HG03103 (cell line): ENCODE results near the gene TMEM150C.

Experiments used
- ATAC-seq: cut with Tn5 transposase; IDR thresholded peaks from one replicate; pipeline ENCODE4 v1.9.1; 2021; ENCODE audit warnings: low read depth; ENCODE audit not compliant: unreplicated experiment

Gene TMEM150C

GRCh38 chr4:82561786-82562563, at the start of gene TMEM150C:
TMEM150C (minus strand) TSS chr4:82561988; CDS start chr4:82504657, 57,331 bp downstream.
- no peak for ATAC-seq

GRCh38 chr4:82611527-82611926, 49.7 kb upstream of the TMEM150C start:
- ATAC-seq: no peak

- no peak for ATAC-seq
Observed at GRCh38 chr4:82610041-82610440, 48.3 kb upstream of the TMEM150C start.

GRCh38 chr4:82606622-82607021, 44.8 kb upstream of the TMEM150C start:
- ATAC-seq: no peak

DNA sequence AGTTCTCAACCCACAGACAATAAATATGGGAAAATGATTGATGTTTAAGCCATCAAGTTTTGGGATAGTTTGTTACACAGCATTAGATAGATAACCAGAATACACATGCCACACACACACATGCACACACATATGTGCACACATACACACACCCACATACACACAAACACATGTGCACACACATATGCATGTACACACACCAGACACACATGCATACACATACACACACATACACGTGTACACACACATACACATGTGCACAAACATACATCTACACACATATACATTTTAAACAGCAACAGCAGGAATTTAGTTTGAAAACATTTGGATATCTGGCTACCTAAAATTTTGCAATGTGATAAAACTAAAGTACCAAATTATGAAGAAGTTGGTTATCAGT, 42.7 kb upstream of the TMEM150C start:
- ATAC-seq: no peak

DNA sequence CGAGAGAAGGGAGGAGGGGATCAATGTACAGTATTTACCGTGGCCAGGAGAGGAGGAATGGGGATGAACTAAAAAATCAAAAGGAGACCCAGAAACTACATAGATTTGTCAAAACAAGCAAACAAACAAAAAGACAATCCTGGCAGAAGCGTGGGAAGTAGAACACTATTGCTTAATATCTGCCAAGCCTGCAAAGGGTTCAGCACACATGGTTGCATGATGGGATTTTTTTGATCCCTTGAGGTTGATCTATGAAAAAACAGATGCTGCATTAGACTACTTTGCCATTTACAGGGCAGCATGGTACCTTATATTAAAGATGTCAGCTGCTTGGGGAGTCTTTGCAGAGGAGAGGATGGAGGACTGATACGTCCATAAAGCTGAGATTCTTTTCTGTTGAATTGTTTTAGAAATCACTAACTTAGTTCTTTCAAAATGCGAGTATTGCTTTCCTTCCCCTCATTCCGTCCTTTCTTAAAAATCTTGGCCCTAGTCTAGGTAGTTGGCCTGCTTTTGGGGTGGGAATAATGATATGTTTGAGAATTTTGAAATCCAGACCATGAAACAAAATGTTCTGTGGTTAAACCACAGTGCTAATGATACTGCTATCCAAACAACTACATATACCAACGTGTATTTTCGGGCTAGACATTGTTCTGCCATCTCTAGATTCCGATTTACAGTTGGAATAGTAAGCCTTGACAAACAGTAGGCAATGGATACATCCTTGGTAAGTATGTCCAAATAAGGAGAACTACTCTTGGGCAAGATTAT, 39.6 kb upstream of the TMEM150C start:
- ATAC-seq: no peak

- ATAC-seq: no peak
Observed at GRCh38 chr4:82599336-82599735, 37.5 kb upstream of the TMEM150C start.

GRCh38 chr4:82594456-82594855, 32.7 kb upstream of the TMEM150C start:
- no peak for ATAC-seq

- no peak for ATAC-seq
Observed at GRCh38 chr4:82593411-82593810, 31.6 kb upstream of the TMEM150C start.

DNA sequence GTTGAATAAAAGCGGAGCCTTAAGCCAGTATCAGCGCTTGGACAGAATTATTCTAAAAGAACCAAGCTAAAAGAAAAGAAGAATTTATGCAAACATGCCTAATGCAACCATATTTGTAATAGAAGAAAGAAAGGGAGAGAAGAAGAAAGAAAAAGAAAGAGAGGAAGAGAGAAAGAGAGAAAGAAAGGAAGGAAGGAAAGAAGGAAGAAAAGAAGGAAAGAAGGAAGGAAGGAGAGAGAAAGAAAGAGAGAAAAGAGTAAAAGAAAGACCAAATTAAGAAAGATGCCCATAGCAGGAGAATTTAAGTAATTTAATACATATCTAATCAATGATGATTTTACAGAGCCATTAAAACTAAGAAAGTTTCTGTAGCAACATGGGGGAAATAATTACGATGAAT, 30.9 kb upstream of the TMEM150C start:
- ATAC-seq: no peak

DNA sequence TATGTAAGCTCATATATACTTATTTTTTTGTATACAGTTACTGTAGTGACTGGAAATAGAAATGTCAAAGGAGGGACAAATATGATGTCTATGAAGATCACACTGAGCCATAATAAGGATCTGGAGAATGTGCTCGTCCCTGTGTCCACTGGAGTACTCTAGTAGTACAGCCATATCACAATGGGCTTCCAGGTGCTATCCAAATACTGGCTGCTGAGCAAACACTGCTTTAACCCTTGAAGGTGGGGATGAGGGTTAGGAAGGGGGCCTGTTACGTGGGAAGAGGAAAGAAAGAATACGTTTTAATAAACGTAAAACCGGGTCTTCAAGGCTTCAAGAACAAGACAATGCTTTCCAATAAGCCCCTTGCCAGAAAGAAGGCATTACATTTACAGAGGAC, 29.8 kb upstream of the TMEM150C start:
- ATAC-seq: no peak

- no peak for ATAC-seq
Observed at GRCh38 chr4:82589756-82590155, 28.0 kb upstream of the TMEM150C start.

DNA sequence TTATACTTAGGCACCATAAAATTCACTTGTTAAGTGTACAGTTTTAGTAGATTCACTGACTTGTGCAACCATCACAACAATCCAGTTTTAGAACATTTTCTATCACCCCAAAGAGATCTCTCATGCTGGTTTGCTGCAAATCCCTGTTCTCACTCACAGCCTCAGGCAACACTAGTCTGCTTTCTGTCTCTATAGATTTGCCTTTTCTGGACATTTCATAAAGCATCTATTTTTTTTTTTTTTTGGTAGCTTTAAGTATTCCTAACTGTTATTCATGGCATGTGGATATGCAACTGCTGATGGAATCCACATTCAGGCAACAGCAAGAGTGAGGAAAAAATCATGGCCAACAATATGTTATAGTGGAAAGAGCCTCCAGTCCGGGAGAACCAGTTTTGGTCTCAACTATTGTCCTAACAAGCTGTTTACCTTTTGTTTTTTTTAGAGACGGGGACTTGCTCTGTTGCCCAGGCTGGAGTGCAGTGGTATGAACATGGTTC, 27.0 kb upstream of the TMEM150C start:
- no peak for ATAC-seq

DNA sequence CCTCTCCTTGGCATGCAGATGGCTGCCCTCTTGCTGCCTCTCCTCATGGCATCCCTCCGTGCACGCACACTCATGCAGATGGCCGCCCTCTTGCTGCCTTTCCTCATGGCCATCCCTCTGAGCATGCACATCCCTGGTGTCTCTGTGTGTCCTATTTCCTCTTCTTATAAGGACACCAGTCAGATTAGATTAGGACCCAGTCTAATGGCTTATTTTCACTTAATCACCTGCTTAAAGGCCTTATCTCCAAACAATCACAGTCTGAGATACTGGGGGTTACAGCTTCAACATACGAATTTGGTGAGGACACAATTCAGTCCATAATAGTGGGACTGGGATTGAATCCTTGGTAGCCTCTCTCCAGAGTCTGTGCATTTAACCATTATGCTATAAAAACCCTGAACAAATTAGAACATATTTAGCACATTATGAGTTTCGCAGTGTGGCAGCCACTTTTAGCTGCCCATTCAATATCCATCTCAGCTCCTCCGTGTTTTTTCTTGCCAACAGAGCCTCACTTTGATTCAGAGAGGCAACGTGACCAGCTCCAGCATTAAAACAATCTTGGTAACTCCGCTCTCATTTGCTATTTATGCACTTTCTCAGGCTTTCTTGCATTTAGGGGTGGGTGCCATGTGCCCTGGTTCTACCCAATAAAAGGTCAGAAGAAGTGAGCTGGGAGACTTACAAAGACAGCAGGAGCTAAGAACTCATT, 26.2 kb upstream of the TMEM150C start:
- ATAC-seq: no peak

DNA sequence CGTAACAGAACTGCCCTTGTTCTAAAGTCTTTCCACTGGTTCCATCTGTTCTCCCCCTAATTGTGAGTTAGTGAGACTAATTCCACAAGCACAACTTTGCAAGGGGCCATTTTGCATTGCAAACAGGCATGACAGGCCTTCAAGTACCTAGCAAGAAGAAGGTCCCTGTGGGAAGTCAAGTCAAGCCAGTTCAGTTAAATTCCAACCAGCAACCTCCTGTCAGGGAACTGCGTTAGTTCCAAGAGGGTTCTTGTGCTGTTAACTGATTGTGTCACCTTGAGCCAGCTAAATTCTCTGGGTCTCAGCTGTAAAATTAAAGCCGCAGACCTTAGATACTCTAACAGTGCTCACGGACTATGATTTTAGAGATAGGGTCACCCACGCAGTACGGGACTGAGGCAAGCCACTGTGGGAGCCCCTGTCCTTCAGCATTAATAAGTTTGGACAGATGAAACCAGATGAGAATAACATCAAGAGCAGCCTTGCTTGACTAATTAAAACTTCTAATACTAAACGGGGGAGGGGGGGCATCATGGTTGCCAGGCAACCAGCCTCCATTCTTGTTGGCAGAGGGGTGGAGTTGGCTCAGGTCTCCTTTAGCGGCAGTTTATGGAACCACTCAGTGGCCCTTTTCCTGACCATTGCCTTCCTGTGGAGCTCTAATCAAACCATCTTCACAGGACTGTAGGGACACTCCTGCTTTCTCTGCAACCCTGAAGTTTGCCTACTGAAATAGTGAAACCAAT, 24.1 kb upstream of the TMEM150C start:
- ATAC-seq: no peak

DNA sequence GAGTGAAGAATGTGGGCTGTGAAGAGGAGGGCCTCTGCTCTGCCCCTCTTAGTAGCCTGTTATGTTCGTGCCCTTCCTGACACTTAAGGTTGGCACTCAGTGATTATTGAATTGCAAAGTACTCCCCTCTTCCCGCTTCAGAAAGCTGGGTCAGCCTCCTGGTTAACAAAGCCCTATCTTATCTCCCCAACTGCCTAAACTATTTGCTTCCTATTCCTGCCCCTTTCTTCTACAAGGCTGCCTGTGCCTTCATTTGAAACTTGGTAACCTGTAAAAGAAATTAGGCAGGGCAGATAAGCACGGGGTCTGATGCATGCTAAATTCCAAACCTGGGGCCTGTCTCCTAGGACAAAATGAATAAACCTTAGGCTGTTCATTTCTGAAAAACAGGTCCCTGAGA, 23.1 kb upstream of the TMEM150C start:
- no peak for ATAC-seq

GRCh38 chr4:82583897-82584587, 22.3 kb upstream of the TMEM150C start:
- no peak for ATAC-seq

GRCh38 chr4:82579932-82580331, 18.1 kb upstream of the TMEM150C start:
- no peak for ATAC-seq

DNA sequence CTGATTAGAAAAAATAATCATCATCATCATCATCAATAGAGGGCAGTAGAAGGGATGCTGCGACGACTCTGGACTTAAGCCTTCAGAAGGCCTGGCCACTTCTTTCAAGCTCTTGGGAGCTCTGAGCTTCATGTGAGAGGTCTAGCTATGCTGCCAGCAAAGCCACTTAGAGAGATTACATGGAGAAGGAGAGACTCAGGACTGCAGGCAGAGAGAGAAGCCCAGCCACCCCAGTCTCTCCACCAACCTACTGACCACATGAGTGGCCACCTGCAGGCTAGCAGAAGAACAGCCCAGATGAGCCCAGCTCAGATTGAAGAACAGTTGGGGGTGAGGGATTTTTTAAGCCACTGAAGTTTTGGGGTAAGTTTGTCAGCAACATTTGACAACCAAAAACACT, 17.1 kb upstream of the TMEM150C start:
- no peak for ATAC-seq

DNA sequence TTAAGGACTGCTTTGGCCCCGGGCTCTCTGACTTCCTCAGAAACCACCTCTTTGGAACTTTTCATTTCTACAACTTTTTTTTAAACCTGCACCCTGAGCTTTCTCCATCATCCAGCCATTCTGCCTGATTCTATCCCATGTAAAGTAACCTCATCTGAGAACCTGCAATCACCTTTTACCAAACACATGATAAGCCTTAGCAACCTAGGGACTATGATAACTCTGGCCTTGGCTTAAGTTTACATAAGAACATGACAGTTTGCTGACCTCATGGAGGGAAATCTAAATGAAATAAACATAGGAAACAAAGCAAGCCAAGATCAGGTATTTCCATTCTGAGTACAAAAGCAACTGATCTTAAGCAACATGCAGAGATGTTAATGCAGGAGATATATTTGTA, 15.7 kb upstream of the TMEM150C start:
- no peak for ATAC-seq
